Fibroblast of gingiva (primary cell): ENCODE measurements around the gene SEMA6A.

Experiments
- DNase-seq: peaks from one replicate; pipeline ENCODE4 v3.0.0-alpha.2; 2011; ENCODE audit warnings: low read depth

The SEMA6A gene, protein sequence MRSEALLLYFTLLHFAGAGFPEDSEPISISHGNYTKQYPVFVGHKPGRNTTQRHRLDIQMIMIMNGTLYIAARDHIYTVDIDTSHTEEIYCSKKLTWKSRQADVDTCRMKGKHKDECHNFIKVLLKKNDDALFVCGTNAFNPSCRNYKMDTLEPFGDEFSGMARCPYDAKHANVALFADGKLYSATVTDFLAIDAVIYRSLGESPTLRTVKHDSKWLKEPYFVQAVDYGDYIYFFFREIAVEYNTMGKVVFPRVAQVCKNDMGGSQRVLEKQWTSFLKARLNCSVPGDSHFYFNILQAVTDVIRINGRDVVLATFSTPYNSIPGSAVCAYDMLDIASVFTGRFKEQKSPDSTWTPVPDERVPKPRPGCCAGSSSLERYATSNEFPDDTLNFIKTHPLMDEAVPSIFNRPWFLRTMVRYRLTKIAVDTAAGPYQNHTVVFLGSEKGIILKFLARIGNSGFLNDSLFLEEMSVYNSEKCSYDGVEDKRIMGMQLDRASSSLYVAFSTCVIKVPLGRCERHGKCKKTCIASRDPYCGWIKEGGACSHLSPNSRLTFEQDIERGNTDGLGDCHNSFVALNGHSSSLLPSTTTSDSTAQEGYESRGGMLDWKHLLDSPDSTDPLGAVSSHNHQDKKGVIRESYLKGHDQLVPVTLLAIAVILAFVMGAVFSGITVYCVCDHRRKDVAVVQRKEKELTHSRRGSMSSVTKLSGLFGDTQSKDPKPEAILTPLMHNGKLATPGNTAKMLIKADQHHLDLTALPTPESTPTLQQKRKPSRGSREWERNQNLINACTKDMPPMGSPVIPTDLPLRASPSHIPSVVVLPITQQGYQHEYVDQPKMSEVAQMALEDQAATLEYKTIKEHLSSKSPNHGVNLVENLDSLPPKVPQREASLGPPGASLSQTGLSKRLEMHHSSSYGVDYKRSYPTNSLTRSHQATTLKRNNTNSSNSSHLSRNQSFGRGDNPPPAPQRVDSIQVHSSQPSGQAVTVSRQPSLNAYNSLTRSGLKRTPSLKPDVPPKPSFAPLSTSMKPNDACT

DNA sequence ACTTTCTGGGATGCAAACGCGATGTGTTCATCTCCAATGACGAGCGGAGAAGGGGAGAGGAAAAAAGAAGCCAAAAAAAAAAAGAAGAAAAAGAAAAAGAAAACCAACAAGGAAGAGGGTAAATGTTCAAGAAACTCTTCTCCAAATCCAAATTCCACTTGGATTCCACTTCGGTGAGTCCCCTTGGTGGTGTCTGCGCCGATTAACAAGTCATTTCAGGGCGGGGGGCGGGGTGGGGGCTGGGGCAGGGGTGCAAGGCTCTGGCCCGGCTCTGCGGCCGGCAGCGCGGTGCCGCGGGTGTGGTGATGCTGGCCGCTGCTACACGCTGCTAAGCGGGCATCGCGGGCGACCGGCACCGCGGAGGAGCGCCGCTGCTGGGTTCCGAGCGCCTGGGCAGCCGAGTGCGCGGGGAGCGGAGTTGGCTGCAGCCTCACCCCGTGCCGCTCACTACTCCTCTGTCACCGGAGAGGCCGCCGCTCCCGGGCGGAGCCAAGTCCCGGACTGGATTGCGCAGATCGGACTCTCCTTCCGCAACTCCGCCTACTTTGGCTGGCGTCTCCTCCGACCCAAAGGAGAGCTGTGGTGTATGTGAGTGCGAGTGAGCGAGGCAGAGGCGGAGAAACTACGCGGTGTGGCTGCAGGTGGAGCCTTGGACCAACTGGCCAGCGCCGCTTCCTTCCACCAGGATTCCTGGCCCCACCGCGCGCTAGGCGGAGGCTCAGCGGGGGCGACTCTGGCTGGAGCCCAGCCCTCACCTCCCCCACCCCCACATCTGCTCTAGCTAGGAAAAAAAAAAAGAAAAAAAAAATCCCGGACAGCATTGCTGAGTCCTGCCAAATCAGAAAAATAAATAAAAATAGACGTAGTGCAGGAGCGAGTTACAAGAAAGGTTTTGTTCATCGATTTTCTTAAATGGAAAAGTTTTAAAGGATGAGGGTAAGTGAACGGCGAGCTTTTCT is at the start of gene SEMA6A:
TSS of gene SEMA6A (minus strand) at position 457 of the 959 bp plus-strand sequence. CDS start 69,879 bp downstream, outside the sequence.
- DNase-seq, result peak; percentile 84

DNA sequence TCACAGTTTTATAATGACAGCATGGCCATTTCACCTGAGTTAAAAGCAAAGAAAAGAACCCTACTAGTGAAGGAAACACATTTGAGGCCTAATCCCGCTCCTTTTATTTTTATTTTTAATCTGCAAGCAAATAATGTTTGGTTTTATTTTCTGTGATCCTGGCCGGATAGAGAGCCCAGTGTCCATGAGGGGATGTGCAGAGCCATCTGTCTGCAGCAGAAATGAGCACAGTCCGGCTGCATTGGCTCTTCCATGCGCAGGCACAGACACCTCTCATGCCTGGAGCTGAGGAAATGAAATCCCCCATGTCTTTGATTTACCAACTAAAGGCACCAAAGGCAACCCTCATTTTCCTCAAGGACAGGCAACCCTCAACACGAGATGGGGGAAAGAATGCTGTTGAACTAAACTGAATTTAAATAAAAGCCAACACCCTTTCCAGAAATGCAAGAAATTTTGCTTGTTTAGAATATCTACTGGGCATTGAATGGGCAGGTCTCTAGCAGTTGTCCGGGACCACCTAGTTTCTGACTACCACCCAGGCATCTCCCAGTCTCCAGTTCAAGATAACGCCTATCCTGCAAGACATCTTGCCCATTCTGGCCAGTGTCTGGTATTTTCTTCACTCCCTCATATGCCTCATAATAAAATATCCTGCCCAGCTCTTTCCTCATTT is 47.9 kb upstream of the SEMA6A start:
- no peak for DNase-seq

DNA sequence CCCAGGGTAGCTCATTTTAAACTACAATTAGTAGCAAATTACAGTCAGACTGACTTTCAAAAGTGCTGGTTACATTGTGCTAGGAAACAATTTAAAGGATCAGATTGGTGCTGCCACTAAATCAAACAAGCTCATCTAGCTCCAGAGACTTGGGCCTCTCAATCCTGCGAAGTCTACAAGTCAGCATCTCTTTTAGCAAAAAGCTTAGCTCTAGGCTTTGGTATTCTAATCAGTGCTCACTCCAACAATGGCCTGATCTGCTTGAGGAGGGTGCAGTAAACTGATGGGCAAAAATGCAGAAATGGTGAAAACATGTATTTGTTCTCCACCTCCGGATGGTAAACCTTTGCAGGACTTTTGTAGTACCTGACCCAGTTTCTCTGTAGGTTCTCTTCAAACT is 47.0 kb upstream of the SEMA6A start:
- DNase-seq, result no peak

DNA sequence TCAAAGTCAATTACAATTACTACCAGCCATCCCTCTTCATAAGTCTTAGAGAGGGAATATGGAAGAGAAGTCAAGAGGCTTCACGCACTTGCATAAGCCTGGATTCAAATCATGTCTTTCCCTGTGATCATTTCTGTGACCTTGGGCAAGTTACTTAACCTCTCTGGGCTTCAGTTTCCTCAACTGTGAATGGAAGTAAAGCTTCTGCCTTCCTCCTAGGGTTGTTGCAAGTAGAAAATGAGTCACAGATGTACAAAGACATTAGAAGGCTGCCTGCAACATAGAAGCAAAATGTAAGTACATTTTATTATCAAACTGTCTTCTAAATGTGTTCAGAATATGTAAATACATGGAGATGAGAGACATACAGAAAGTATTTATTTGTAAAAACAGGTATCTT is 42.3 kb upstream of the SEMA6A start:
- DNase-seq, result no peak

DNA sequence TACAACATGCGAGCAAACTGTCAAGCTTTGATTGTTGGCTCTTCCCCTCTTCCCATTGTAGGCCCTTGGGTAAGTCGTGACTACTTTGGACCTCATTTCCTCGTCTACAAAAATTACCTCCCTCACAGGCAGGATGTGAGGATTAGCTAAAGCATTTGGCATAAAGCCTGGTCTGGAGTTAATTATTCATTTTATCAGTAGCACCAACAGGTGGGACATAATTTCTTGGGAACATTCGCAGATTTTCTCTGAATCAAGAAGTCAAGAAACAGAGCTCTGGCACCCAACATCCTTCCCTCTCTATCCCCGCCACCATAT is 39.9 kb upstream of the SEMA6A start:
- no peak for DNase-seq

DNA sequence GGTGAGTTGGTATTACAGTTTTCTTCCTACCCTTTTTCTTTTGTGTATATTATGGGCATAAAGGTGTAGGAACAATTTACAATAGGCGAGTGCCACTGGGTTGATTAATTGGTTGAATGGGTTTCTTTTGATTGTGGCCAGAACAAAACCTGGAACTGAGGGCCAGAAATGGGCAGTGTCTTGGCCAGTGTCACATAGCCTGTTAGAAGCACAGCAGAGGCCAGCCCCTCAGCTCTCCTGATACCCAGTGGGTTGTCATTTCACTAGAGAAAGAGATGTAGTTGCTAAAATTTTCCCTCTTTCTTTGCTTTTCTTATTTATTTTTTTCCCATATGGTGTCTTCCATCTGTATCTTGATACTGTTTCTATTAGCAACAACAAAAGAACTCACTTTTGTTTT is 38.8 kb upstream of the SEMA6A start:
- DNase-seq, result no peak

DNA sequence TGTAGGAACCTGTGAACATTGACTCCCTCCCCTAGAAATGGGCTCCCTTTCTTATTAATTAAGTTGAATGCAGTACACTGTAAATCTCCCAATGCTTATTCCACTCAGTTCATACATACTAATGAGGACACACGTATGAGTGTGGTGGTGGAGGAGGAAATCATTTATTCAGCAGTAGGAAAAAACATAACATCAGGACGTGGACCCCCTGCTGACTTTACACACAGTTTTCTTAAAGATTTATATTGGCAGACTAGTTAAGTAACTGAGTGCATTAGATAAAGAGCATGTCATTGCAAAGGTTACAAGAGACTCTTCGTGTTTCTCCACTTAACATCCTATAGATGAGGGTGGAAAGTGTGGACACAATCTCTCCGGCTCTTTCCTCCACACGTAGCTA is 37.8 kb upstream of the SEMA6A start:
- DNase-seq, result no peak

DNA sequence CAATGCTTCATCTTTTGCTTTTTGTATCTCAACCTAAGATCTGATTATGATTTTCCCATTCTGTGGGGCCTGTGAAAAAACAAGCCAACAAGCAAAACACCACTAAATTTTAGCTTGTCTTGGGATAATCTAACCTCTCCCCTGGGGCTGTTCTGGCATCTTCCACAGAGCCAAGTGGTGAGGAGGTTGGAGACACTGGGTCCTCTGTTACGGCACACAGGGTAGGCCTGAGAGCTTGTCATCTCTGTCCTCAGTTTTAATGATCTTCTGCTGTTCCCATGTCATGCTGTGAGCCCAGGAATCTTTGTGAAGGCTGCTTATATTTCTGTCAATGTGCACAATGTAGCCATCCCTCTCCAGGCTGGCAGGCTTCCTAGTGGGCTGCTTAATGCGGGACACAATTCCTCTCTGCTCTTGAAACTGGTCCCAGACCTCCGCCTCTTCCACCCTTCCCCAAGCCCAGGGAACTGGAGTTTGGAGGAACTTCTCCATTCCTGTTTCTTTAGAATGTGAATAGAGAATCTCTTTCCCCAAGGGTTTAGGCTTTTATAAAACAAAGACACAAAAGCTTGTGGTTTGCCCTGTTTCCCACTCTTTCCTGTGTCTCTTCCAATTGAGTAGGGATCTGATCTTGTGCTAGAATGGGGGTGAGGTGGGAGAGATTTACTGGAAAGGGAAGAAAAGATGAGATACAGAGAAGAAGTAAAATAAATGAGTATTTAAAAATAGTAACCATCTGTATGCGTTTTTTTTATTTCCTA is 30.9 kb upstream of the SEMA6A start:
- DNase-seq, result no peak

DNA sequence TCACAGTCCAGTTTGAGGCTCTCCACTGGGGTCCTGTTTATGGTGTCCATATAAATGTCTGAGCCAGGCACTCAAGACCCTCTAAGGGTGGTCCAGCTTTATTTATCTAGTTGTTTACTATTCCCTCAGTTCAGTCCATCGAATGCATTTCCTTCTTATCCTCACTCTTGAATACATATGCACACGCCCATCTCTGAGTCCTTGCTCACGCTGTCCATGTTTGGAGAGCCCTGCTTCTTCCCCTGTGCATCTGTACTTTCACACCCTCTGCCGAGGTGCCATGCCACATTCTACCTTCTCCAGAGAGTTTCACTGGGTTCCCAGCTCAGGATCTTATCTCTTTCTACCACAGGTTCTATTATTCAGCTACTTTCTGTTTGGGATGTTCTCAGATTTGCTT is 30.2 kb upstream of the SEMA6A start:
- DNase-seq, result no peak

DNA sequence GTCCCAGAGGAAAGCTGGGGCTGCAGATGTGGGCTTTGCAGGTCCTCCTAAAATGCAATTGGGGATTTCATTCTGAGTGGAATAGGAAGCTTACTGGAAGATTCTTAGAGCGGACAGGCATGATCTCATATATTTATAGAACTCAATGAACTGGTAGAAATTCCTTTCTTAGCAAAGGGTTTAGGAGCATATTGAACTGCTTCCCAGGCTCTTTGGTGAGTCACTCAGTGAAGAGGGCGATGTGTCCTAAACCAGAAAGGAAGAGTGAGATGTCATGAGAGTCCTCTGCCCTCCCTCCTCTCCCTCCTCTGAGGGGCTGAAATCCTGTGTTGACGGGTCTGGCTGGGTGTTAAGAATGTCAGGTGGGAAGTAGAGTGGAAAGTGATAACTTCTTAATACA is 26.3 kb upstream of the SEMA6A start:
- peak; percentile 41 for DNase-seq

DNA sequence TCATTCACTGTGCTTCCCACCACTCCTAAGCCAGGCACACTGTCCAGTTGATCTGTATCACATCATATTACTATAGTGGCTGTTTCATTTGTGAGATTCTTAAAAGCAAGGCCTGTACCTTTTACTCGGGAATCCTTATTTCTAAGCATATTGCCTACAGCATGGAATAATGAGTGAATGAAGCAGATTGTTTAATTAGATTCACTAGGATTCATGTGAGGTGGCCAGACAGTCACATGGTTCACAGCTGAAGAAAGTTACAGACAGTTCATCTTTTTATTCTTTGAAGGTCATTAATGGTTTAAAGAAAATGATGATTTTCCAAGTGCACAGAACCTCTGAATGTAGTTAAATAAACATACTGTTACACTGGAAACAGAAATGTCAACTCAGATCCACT is 24.3 kb upstream of the SEMA6A start:
- DNase-seq, result no peak

DNA sequence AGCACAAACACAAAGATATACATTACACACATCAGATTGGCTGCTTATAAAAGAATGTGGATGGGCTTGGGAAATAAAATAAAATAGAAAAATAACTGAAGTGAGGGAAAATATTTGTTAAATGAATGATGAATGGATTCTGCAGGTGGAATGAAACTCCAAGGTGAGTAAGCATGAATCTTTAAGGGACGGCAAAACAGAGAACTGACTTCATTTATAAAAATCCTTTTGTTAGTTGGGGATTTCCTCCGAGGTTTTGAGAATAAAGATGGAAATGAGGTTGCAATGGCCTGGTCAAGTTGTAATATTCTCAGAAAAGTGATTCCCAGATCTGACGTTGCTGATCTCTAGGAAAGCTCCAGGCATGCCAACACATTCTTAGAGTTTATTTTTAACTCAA is 20.9 kb upstream of the SEMA6A start:
- DNase-seq, result no peak

DNA sequence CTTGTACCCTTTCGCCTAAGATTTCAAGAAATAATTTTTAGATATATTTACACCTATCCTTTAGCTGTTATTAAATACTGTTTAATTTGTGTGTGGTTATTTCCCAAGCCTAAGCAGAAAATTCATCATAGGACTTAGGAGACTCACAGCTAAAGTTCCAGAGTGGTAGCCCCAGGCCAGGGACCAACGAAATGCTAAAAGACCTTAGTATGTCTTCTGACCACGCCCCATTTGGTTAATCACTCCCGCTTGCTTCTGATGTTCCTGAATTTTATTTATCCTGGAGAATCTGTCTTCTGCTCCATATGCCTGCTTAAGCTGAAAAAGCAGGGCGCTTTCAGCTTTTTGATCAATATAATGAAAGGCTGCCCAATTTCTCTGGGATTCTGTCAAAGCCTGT is 18.7 kb upstream of the SEMA6A start:
- DNase-seq, result no peak

DNA sequence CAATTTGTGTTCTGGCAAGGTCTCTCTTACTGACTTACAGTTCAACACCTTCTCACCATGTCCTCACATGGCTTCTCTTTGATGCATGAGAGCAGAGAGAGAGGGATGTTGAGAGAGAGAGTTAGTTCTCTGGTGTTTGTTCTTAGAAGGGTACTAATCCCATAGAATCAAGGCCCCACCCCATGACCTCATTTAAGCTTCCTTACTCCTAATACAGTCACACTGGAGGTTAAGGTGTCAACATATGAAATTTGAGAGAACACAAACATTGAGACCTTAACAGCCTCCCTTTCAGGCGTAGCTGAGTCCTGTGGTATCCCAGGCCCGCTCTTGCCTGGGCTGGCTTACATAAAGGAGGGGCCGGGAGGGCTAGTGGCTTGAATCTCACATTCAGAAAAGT is 10.6 kb upstream of the SEMA6A start:
- DNase-seq, result no peak

DNA sequence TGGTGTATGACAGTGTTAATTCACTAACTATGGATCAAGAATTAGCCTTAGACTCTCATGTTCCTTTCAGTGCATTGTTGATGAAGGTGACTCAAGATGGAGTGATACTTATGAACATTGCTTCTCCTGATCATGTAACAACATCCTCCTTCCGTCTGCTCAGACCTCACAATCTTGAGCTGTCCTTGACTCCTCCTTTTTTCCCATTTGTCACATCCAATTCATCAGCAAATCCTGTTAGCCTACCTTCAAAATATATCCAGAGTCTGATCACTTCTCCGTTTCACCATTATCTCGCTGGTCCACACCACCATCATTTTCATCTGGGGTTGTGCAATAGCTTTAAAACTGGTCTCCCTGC is 9.2 kb upstream of the SEMA6A start:
- no peak for DNase-seq

DNA sequence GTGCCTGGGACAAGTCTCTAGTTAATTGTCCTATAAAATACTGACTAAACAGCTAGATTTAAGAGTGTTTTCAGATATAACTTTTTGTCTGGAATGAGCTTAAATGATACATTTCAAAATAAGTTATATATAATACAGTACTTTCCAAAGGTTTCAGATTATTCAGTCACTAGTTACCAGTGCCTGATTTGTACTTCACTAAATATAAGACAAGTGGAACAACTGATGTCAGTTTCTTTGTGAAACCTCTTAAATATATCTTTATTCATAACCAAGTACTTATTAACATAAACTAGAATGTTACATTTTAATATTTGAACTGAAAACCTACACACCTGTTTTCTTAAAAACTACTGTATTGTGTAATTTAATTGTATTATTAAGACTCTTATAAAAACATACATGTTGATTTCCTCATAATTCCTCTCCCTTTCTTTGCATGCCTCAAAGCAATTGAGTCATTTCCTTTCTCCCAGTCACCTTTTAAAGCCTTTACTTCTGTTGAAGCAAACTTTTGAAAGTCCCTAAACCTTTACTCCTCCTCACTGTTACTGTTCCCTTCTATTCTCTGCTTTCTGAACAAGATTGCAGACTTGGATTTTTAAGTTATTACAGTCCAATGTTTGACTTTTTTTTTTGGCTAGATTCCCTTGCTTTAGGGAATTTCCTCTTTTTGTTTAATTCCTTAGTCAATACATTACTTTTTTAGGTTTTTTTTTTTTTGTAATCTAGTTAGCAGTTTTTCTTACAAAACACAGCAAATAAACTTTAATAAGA is 8.7 kb upstream of the SEMA6A start:
- DNase-seq, result no peak

DNA sequence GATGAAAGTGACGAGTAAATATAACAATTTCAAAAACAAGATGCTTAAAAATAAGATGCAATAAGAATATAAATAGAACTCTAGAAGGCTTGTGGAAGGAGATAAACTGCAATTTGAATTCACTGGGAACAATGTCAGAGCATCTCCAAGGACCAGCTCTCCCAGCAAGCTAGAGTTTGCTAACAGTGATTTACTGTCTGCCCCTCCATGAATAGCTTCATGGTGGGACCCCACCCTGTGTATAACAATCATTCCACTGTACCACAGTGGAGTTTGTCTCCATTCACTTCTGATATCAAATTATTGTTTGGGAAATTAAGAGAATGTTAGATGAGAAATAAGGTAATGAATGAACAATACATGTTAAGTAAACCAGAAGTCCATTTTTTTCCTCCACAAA is 7.3 kb upstream of the SEMA6A start:
- DNase-seq, result no peak

DNA sequence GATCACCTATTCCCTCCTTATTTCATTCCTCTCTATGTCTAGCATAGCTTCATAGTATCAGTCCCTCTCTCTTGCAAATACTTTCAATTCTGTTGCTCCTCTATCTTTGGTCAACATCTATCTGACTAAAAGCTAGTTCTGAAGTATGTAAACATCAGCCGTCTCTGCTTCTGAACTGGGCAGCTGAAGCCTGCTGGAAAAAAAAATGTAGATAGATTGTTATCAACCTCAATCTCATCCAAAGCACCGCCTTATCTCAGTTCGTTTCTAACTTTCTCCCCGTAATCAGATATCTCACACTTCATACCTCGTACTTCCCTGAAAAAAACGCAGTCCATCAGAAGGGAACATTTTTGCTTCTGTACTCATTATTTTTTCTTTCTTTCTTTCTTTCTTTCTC is 4.5 kb upstream of the SEMA6A start:
- DNase-seq, result no peak

DNA sequence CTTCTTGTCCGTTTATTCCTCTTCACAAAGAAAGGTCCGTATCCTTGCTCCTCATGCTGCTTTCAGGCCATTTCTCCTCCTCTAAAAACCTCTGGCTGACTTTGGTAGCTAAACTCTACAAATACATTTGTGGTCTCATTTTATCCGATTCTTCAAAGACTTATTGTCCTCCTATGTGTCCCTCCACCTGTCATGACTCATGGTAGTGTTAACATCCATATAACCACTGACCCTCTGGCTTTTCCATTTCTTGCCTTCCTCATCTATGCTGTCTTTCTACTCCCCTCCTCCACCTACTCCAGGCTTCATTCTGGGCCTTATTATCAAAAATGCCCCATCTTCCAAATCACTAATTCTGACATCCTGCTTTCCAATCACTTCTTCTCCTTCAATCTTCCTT is 4.1 kb upstream of the SEMA6A start:
- DNase-seq, result no peak
